Vagina (tissue), 2 donors: ENCODE results near the gene EPHA1. TPM values are rescaled to one million over a fixed set of nuclear protein-coding genes. Genes with fewer than 3 reads are reported as not detected.

ENCODE experiments used
- DNase-seq, 2 donors: peaks; one replicate each; pipeline ENCODE4 v3.0.0-alpha.2; 2017; ENCODE audit errors: extremely low spot score in 2 of 2
- H3K27ac ChIP-seq: fragments of 200-600 bp; sonication (generic); one replicate; pipeline ENCODE4 v1.5.1; 2019
- H3K27me3 ChIP-seq: fragments of 200-600 bp; sonication (generic); one replicate; pipeline ENCODE4 v1.5.1; 2019
- H3K36me3 ChIP-seq, 2 donors: fragments of 200-600 bp; sonication (generic); one replicate each; pipeline ENCODE4 v1.5.1; 2017 to 2019
- H3K4me1 ChIP-seq: fragments of 200-600 bp; sonication (generic); one replicate; pipeline ENCODE4 v1.5.1; 2019
- H3K4me3 ChIP-seq, 2 donors: fragments of 200-600 bp; sonication (generic); 1 replicate in 1 of 2; 2 replicates in 1 of 2; pipeline ENCODE4 v1.5.1; 2016 to 2019
- H3K9me3 ChIP-seq: fragments of 200-600 bp; sonication (generic); one replicate; pipeline ENCODE4 v1.5.1; 2019
- POLR2A ChIP-seq, 2 donors: fragments of 450-650 bp; IDR thresholded peaks; one replicate each; pipeline ENCODE4 v1.6.1; 2017; ENCODE audit warnings: antibody characterized with exemption in 2 of 2, mild to moderate bottlenecking in 2 of 2, moderate library complexity in 2 of 2
- POLR2AphosphoS5 ChIP-seq, 2 donors: sonication (generic); formaldehyde crosslinking; IDR thresholded peaks; one replicate each; pipeline ENCODE4 v1.9.0; 2017; ENCODE audit warnings: antibody characterized with exemption in 2 of 2, mild to moderate bottlenecking in 2 of 2, low read depth in 1 of 2; ENCODE audit not compliant: insufficient read depth in 1 of 2
- intact Hi-C: fragments of 100-400 bp; cut with DNase I; formaldehyde crosslinking; loops from one replicate; pipeline ENCODE4 v1.15.1; 2023
- microRNA-seq: library from miRNA; unstranded; fragments of <30 nt; microRNA quantifications from one replicate; pipeline ENCODE4, GENCODE V29; 2017; ENCODE audit warnings: borderline number of aligned reads, borderline replicate concordance
- small RNA-seq: library from RNA; depleted of rRNA; stranded (forward); fragments of <200 nt; gene quantifications from one replicate; pipeline ENCODE3, GENCODE V24; 2016
- total RNA-seq: library from RNA; depleted of rRNA; stranded (reverse); fragments of >200 nt; gene quantifications from one replicate; pipeline ENCODE4 v1.2.3, GENCODE V29; 2016
- TF ChIP-seq, protein P1 (sequence below), 3 experiments: fragments of 450-650 bp in 2 of 3; fragments of 200-600 bp in 1 of 3; sonication (generic) in 1 of 3; IDR thresholded peaks; one replicate each; pipeline ENCODE4 v1.5.1; 2017 to 2019; ENCODE audit warnings: antibody characterized with exemption in 3 of 3, mild to moderate bottlenecking in 2 of 3, moderate library complexity in 2 of 3

Gene EPHA1
- total RNA-seq, 1 donor from 2014 or later: 51.3 TPM

DNA sequence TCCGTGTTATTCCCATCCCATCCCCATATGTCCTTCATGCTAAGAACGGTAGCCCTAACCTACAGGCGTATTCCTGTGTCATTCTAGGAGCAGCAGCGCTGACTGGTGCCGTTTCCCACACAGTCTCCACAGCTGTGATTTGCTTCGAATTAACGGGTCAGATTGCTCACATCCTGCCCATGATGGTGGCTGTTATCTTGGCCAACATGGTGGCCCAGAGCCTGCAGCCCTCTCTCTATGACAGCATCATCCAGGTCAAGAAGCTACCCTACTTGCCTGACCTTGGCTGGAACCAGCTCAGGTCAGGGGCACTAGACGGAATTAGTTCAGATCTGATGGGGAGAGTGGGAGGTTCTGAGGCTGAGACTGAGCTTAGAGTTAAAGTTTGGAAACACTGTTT is 66.8 kb downstream of the EPHA1 start:
- Histone ChIP-seq H3K9me3 (no peaks in the 10 kb centered on the region), H3K36me3 (no peaks in the 10 kb centered on the region), H3K4me3 (no peak overlapping the region), H3K27me3 (no peaks in the 10 kb centered on the region), H3K4me1 (peaks cover 6% of the 10 kb centered on the region), H3K27ac (no peak overlapping the region)
- intact Hi-C loops: no loop called here
- no peak for DNase-seq
- TF ChIP-seq, protein P1, sequence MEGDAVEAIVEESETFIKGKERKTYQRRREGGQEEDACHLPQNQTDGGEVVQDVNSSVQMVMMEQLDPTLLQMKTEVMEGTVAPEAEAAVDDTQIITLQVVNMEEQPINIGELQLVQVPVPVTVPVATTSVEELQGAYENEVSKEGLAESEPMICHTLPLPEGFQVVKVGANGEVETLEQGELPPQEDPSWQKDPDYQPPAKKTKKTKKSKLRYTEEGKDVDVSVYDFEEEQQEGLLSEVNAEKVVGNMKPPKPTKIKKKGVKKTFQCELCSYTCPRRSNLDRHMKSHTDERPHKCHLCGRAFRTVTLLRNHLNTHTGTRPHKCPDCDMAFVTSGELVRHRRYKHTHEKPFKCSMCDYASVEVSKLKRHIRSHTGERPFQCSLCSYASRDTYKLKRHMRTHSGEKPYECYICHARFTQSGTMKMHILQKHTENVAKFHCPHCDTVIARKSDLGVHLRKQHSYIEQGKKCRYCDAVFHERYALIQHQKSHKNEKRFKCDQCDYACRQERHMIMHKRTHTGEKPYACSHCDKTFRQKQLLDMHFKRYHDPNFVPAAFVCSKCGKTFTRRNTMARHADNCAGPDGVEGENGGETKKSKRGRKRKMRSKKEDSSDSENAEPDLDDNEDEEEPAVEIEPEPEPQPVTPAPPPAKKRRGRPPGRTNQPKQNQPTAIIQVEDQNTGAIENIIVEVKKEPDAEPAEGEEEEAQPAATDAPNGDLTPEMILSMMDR (IDR thresholded peaks at IDR 0.05): no peak
- TF ChIP-seq POLR2A (IDR thresholded peaks at IDR 0.05) (no peak), POLR2AphosphoS5 (IDR thresholded peaks at IDR 0.05; ENCODE audit: insufficient read depth in 1 of 2, low read depth in 1 of 2) (no peak)

Small RNAs within 50 kb of the gene (microRNA-seq; reads per million reads assigned to microRNA genes)
- not detected for gene MIR6892

Small RNAs within 50 kb of the gene (small RNA-seq; reads per million reads assigned to genes)
- gene MIR6892: not detected

Other genes with a start within 250 kb of the EPHA1 start
- gene TAS2R39, start 225.4 kb downstream of the EPHA1 start, total RNA-seq: not detected
- not detected for gene TAS2R40, start 186.8 kb downstream of the EPHA1 start, total RNA-seq
- gene GSTK1, start 145.4 kb downstream of the EPHA1 start, total RNA-seq: 127 TPM
- not detected for gene TMEM139, start 123.9 kb downstream of the EPHA1 start, total RNA-seq
- gene CASP2, start 120.5 kb downstream of the EPHA1 start, total RNA-seq: 24.8 TPM
- not detected for gene CLCN1, start 92.7 kb downstream of the EPHA1 start, total RNA-seq
- 1.5 TPM for gene FAM131B, start 46.1 kb downstream of the EPHA1 start, total RNA-seq
- 86.2 TPM for gene ZYX, start 27.5 kb downstream of the EPHA1 start, total RNA-seq
- gene TAS2R60, start 34.6 kb upstream of the EPHA1 start, total RNA-seq: not detected
- not detected for gene TAS2R41, start 69.0 kb upstream of the EPHA1 start, total RNA-seq
- not detected for gene CTAGE15, start 162.9 kb upstream of the EPHA1 start, total RNA-seq
- 9.1 TPM for gene TCAF2, start 212.1 kb upstream of the EPHA1 start, total RNA-seq